ENCODE measurements around the gene DYSF.

DNA sequence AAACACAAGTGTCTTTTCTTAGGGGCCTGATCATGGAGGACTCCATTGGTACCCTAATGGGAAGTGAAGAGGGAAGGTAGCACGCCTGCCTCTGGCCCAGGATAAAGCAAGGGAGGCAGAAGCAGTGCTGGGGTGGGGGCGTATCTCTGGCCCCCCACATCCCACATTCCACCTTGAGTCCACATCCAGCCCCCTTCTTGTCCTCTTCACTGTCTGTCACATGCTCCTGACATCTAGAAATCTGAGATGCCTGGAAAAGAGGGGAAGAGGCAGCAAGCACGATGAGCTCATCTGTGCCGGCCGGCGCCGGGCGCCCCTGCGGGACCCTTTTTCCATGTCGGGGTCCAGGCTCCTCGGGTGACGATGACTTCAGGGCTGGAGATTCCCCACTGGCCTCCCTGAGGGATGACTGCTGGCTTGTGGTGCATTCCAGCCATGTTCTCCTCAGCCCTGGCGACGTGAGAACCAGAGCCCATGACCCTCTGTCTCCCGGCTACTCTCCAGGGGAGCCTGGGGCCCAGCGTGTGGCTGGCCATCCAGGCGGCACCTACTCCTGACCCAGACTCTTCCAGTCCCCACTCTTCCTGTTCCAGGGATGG is 277.5 kb downstream of the DYSF start:
- TF ChIP-seq, protein P1, sequence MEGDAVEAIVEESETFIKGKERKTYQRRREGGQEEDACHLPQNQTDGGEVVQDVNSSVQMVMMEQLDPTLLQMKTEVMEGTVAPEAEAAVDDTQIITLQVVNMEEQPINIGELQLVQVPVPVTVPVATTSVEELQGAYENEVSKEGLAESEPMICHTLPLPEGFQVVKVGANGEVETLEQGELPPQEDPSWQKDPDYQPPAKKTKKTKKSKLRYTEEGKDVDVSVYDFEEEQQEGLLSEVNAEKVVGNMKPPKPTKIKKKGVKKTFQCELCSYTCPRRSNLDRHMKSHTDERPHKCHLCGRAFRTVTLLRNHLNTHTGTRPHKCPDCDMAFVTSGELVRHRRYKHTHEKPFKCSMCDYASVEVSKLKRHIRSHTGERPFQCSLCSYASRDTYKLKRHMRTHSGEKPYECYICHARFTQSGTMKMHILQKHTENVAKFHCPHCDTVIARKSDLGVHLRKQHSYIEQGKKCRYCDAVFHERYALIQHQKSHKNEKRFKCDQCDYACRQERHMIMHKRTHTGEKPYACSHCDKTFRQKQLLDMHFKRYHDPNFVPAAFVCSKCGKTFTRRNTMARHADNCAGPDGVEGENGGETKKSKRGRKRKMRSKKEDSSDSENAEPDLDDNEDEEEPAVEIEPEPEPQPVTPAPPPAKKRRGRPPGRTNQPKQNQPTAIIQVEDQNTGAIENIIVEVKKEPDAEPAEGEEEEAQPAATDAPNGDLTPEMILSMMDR (IDR thresholded peaks at IDR 0.05; ENCODE audit: low read length) = no peak
- TF ChIP-seq EZH2 (optimal IDR thresholded peaks at IDR 0.05; ENCODE audit: low read depth, low read length) (no peak), EZH2phosphoT487 (IDR thresholded peaks at IDR 0.05; ENCODE audit: low read length) (no peak)
